T-cell (primary cell): ENCODE results near the gene MTMR4. TPM values are rescaled to one million over a fixed set of nuclear protein-coding genes. Genes with fewer than 3 reads are reported as not detected.

Experiments
- ATAC-seq, 4 experiments: fragments of 200-7000 bp in 3 of 4; fragments of 150-1000 bp in 1 of 4; cut with Tn5 transposase; replicated peaks in 1 of 4; 1 replicate in 3 of 4; 2 replicates in 1 of 4; pipeline ENCODE4 v1.10.0; 2021; ENCODE audit warnings: moderate library complexity in 3 of 4, mild to moderate bottlenecking in 2 of 4, moderate number of reproducible peaks in 1 of 4
- CTCF ChIA-PET, 2 donors: fragments of 300-600 bp; sonication (Branson Sonifier 250); formaldehyde crosslinking; loops; one replicate each; lab custom pipeline; 2022; ENCODE audit warnings: antibody characterized with exemption in 2 of 2; lab: Charles Lee
- POLR2A ChIA-PET, 2 donors: fragments of 300-600 bp; sonication (Branson Sonifier 250); formaldehyde crosslinking; loops; one replicate each; lab custom pipeline; 2022; ENCODE audit warnings: antibody characterized with exemption in 2 of 2; lab: Charles Lee
- DNase-seq, 35 experiments: peaks; one replicate each; pipeline versions ENCODE4 v3.0.0 to v3.0.0-alpha.2; 2013 to 2023
- H3K27ac ChIP-seq: one replicate; pipeline ENCODE4 v1.5.1; 2013; ENCODE audit warnings: low read length
- H3K27me3 ChIP-seq, 2 experiments: replicated peaks in 1 of 2; 1 replicate in 1 of 2; 2 replicates in 1 of 2; pipeline versions ENCODE4 v1.6.1 to v1.7.0; 2013; ENCODE audit warnings: low read length in 1 of 2, mixed read lengths in 1 of 2; ENCODE audit not compliant: control insufficient read depth in 2 of 2, insufficient read depth in 2 of 2; ENCODE audit errors: extremely low read depth in 1 of 2
- H3K36me3 ChIP-seq, 2 donors: 1 replicate in 1 of 2; 2 replicates in 1 of 2; pipeline versions ENCODE4 v1.6.1 to v1.7.0; 2013; ENCODE audit warnings: low read length in 1 of 2; ENCODE audit not compliant: control insufficient read depth in 2 of 2, insufficient read depth in 1 of 2; ENCODE audit errors: extremely low read depth in 1 of 2
- H3K4me1 ChIP-seq, 2 experiments: 1 replicate in 1 of 2; 2 replicates in 1 of 2; pipeline versions ENCODE4 v1.6.1 to v1.7.0; 2013; ENCODE audit warnings: low read length in 2 of 2, mixed read lengths in 1 of 2; ENCODE audit not compliant: insufficient read depth in 2 of 2, control insufficient read depth in 1 of 2; ENCODE audit errors: extremely low read depth in 1 of 2
- H3K4me3 ChIP-seq, 2 donors: 1 replicate in 1 of 2; 2 replicates in 1 of 2; pipeline versions ENCODE4 v1.5.1 to v1.7.0; 2013; ENCODE audit warnings: mild to moderate bottlenecking in 2 of 2, low read length in 1 of 2, moderate library complexity in 1 of 2; ENCODE audit not compliant: control insufficient read depth in 1 of 2; ENCODE audit errors: extremely low read depth in 1 of 2
- H3K9me3 ChIP-seq: 2 replicates; pipeline ENCODE4 v1.7.0; 2013
- H3K27ac Mint-ChIP-seq, 2 donors: one replicate each; pipeline ENCODE4 v1.8.0; 2020 to 2021; ENCODE audit warnings: mild to moderate bottlenecking in 2 of 2, mixed read lengths in 2 of 2
- H3K27me3 Mint-ChIP-seq, 2 donors: one replicate each; pipeline ENCODE4 v1.8.0; 2021 to 2022; ENCODE audit warnings: mixed read lengths in 2 of 2
- H3K36me3 Mint-ChIP-seq: one replicate; pipeline ENCODE4 v1.8.0; 2021; ENCODE audit warnings: mixed read lengths
- H3K4me1 Mint-ChIP-seq, 3 donors: one replicate each; pipeline ENCODE4 v1.8.0; 2020 to 2022; ENCODE audit warnings: mixed read lengths in 3 of 3, mild to moderate bottlenecking in 1 of 3
- H3K4me3 Mint-ChIP-seq, 3 donors: one replicate each; pipeline ENCODE4 v1.8.0; 2020 to 2022; ENCODE audit warnings: mild to moderate bottlenecking in 3 of 3, mixed read lengths in 3 of 3, moderate library complexity in 3 of 3
- H3K9me3 Mint-ChIP-seq, 3 donors: one replicate each; pipeline ENCODE4 v1.8.0; 2020 to 2022; ENCODE audit warnings: mixed read lengths in 3 of 3
- WGBS: methylation state at CpG from one replicate; pipeline ENCODE4 v1.1.5; 2013; ENCODE audit warnings: missing lambda C conversion rate; ENCODE audit not compliant: insufficient coverage; 5-methylcytosine and 5-hydroxymethylcytosine counted together
- total RNA-seq, 35 experiments: library from RNA in 6 of 35; stranded (reverse) in 6 of 35; fragments of 120-200 nt in 1 of 35; gene quantifications; one replicate each; pipeline versions ENCODE4 v1.2.1 to v1.2.4 and lab custom pipeline; 2013 to 2026

The MTMR4 gene
- total RNA-seq, 5 donors from 2014 or later (not counting 1 experiment from before 2014, with no cell fraction given), result 43.1 to 55.1 (median 53.1) TPM

DNA sequence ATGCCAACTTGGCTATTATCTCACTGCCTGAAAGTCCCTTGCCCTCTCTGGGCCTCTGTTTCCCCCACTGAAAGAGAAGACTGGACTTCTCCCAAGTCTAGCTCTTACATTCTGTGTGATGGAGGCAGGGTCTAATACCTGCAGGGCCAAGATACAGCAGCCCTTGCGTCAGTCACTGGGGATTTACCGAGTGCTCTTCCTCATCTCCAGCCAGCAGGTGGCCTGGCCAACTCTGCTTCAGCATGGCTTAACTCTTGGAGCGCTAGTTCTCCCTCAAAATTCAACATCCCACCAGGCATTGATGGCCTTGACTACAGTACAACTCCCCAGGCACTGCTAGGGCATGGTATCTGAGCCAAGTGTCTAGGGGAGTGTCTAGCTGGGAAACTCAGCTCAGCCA lies 19.9 kb upstream of the MTMR4 start:
- Mint-ChIP-seq H3K27ac (no peak overlapping the region), H3K4me3 (no peak overlapping the region)

DNA sequence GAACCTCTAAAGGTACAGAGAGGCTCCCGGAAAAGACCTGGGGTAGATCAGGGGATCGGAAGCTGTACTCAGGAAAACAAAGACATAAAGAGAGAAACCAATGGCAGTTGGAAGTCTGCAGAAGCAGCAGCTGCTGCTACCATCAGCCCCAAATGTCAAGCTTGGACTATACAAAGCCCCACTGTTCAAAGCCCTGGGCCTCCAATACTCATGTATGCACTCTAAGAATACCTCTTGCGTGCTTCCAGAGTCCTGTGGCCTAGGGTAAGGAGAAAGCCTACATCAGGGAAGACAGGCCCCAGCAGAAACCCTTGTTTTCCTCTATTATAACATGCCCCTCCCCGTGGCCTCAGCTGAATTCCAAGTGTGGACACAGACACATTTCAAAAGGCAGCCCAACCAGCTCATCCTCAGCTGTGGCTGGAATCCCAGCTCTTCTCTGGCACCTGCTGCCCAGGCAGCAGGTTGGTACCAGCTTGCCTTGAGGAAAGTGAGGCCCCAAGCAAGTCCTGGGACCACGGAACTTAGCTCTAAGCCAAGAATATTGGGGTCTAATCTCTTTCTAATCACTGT lies 19.3 kb upstream of the MTMR4 start:
- 90% methylated on average over 4 of the region's 5 CpGs for WGBS
- DNase-seq, result no peak
- no peaks in the 10 kb centered on the region for H3K9me3 ChIP-seq
- H3K36me3 ChIP-seq, result no peaks in the 10 kb centered on the region
- peaks cover 0 to 16% of the 10 kb centered on the region in 2 experiments for H3K4me1 ChIP-seq
- Mint-ChIP-seq H3K9me3 (no peaks in the 10 kb centered on the region), H3K36me3 (no peaks in the 10 kb centered on the region), H3K4me1 (peaks cover 0 to 5% (median 3%) of the 10 kb centered on the region in 3 donors), H3K27ac (no peak overlapping the region), H3K27me3 (peaks cover 33% of the 10 kb centered on the region in 2 donors), H3K4me3 (no peak overlapping the region)
- no peak for ATAC-seq
- POLR2A ChIA-PET, result interaction anchor here in 1 of 2 donors (0.5 to 0.6 kb wide), 2 partner anchors 9 to 10 kb away, joined by 5 to 10 read pairs; no protein-coding TSS in a partner anchor
- H3K4me3 ChIP-seq, result no peak overlapping the region
- no peak overlapping the region for H3K27ac ChIP-seq
- CTCF ChIA-PET, result interaction anchor here in 1 of 2 donors (0.6 to 0.8 kb wide), 2 partner anchors 10 to 115 kb away, joined by 3 read pairs; a partner anchor contains a TSS
- peaks cover 0 to 63% of the 10 kb centered on the region in 2 experiments for H3K27me3 ChIP-seq

More for the DNA sequence above, 19.9 kb upstream of the MTMR4 start:
- Histone ChIP-seq H3K4me1 (peaks cover 0 to 16% of the 10 kb centered on the region in 2 experiments), H3K9me3 (no peaks in the 10 kb centered on the region), H3K27ac (no peak overlapping the region), H3K4me3 (no peak overlapping the region), H3K27me3 (peaks cover 0 to 65% of the 10 kb centered on the region in 2 experiments), H3K36me3 (no peaks in the 10 kb centered on the region)
- DNase-seq (no peak), ATAC-seq (no peak)
- peaks cover 27 to 32% of the 10 kb centered on the region in 2 donors for H3K27me3 Mint-ChIP-seq
- no peaks in the 10 kb centered on the region for H3K9me3 Mint-ChIP-seq
- H3K36me3 Mint-ChIP-seq, result no peaks in the 10 kb centered on the region
- WGBS, result 100% methylated on average over 2 of the region's 3 CpGs
- POLR2A ChIA-PET, result interaction anchor here (0.5 kb wide), 2 partner anchors 11 to 105 kb away, joined by 5 to 11 read pairs; no protein-coding TSS in a partner anchor
- peaks cover 0 to 5% (median 3%) of the 10 kb centered on the region in 3 donors for H3K4me1 Mint-ChIP-seq
- CTCF ChIA-PET, result interaction anchor here in 1 of 2 donors (0.8 kb wide), 1 partner anchor 9 kb away, joined by 3 read pairs; a partner anchor contains a TSS

DNA sequence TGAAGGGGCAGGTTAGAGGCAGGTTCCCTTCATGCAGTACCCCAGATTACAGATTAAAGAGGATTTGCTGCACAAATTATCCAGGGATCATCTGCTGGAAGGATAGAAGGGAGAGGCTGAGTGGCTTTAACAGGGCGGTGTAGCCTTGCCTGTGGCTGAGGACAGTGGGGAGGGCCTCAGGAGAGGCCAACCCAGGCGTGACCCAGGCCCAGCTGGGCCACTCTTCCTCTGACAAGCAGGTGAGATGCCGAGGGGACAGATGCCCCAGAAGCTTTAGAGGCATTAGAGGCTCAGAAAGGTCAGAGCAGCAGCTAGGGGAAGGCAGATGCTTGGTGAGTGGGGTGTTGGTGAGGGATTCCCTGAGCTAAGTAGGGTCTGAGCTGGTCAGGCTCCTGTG lies 18.1 kb upstream of the MTMR4 start:
- CTCF ChIA-PET, result interaction anchor here (0.5 to 0.9 kb wide), 2 partner anchors 45 to 976 kb away, joined by 3 to 7 read pairs; partner anchors contain the start of gene HSF5 (in 1 of the 2)
- H3K36me3 ChIP-seq, result no peaks in the 10 kb centered on the region
- no peaks in the 10 kb centered on the region for H3K36me3 Mint-ChIP-seq
- H3K9me3 Mint-ChIP-seq, result no peaks in the 10 kb centered on the region
- H3K27ac ChIP-seq, result no peak overlapping the region
- WGBS, result 61% methylated on average over 3 of the region's 3 CpGs
- no peak for ATAC-seq
- H3K4me1 Mint-ChIP-seq, result peaks cover 0 to 5% (median 3%) of the 10 kb centered on the region in 3 donors
- no peak overlapping the region for H3K27ac Mint-ChIP-seq
- DNase-seq, result no peak
- peaks cover 0 to 16% of the 10 kb centered on the region in 2 experiments for H3K4me1 ChIP-seq
- H3K27me3 Mint-ChIP-seq, result peaks cover 33% of the 10 kb centered on the region in 2 donors
- POLR2A ChIA-PET, result interaction anchor here in 1 of 2 donors (0.5 kb wide), 1 partner anchor 124 kb away, joined by 5 read pairs; no protein-coding TSS in a partner anchor
- H3K9me3 ChIP-seq, result no peaks in the 10 kb centered on the region
- peak overlapping the region; percentile 54 to 62 (median 58) for H3K4me3 Mint-ChIP-seq
- H3K27me3 ChIP-seq, result peaks cover 0 to 63% of the 10 kb centered on the region in 2 experiments
- peak overlapping the region; percentile 32 to 56 for H3K4me3 ChIP-seq

DNA sequence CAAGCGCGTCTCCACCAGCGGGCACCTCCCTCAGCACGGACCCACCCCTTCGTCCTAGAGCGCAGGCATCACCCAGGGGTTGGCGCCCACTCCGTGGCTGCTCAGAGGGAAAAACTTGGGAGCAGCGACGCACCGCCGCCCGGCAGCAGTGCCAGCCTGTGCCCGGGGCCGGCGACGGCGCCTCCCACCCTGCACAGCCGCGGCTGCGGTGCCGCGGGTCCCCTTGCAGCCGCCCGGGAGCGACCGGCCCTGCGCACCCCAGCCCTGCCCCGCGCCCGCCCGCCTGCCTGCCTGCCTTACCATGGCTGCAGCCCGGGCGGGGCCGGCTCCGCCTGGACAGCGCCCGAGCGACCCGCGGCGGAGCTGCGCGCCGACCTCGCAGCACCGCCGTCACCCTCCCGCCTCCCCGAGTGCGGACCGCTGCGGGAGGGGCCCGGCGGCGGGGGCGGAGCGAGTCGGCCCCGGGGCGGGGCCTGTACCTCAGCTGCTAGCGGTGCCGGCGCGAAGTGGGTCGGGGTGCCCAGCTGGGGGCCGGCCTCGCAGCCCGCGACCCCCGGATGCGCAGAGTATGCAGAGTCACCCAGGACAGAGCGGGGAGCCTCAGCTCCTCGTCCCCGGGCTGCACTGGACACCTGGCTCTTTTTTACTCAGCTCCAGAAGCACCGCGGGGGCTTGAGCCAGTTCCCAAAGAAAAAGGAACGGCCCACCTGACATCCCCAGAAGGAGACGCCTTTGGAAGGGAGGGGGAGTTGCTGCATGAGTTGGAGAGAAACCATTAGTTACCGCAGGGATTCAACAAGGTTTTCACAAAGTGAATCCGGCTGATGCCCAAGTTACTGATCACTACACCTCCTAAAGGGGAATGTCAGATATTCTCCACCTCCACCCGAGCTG lies 17.5 kb upstream of the MTMR4 start:
- Histone ChIP-seq H3K36me3 (no peaks in the 10 kb centered on the region), H3K9me3 (no peaks in the 10 kb centered on the region), H3K4me3 (peak overlapping the region; percentile 42 to 56), H3K27ac (no peak overlapping the region), H3K4me1 (peaks cover 0 to 16% of the 10 kb centered on the region in 2 experiments), H3K27me3 (peaks cover 0 to 68% of the 10 kb centered on the region in 2 experiments)
- ChIA-PET POLR2A (interaction anchor here in 1 of 2 donors (0.5 kb wide), 1 partner anchor 124 kb away, joined by 5 read pairs; no protein-coding TSS in a partner anchor), CTCF (interaction anchor here in 1 of 2 donors (0.6 to 0.9 kb wide), 2 partner anchors 44 to 251 kb away, joined by 3 read pairs; partner anchors contain the start of gene HSF5)
- peak; percentile 93 to 98 (median 94) for ATAC-seq
- H3K9me3 Mint-ChIP-seq, result no peaks in the 10 kb centered on the region
- peaks cover 0 to 5% (median 3%) of the 10 kb centered on the region in 3 donors for H3K4me1 Mint-ChIP-seq
- peak overlapping the region; percentile 54 to 62 (median 61) for H3K4me3 Mint-ChIP-seq
- peak overlapping the region in 1 of 2 donors; percentile 31 for H3K27ac Mint-ChIP-seq
- WGBS, result under 1% methylated on average over 77 of the region's 82 CpGs
- H3K36me3 Mint-ChIP-seq, result no peaks in the 10 kb centered on the region
- peaks cover 33% of the 10 kb centered on the region in 2 donors for H3K27me3 Mint-ChIP-seq
- peak in 33 of 35 experiments; percentile 7 to 77 (median 46) for DNase-seq

DNA sequence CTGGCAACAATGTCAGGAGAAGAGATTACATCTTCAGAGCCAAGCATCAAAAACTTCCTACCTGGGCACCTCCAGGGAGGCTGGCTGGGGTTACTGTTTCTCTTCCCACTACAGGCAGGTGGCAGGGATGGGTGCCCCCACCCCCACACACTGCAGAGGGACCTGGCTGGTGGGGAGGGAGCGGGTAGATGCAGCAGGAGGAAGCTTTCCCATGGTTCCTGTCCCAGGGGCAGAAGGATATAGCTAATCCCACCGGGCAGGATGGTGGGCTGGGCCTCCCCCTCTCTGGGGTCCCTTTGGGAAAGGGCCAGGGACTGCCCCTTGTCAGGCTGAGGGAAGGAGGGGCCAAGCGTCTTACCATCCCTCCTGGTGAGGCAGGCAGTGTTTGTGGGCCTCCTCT lies 16.7 kb upstream of the MTMR4 start:
- Histone ChIP-seq H3K27ac (no peak overlapping the region), H3K4me1 (peaks cover 0 to 16% of the 10 kb centered on the region in 2 experiments), H3K27me3 (peaks cover 0 to 62% of the 10 kb centered on the region in 2 experiments), H3K4me3 (peak overlapping the region in 1 of 2 donors; percentile 42), H3K36me3 (no peaks in the 10 kb centered on the region), H3K9me3 (no peaks in the 10 kb centered on the region)
- DNase-seq, result no peak
- peaks cover 32% of the 10 kb centered on the region in 2 donors for H3K27me3 Mint-ChIP-seq
- peak overlapping the region; percentile 51 to 61 (median 54) for H3K4me3 Mint-ChIP-seq
- no peaks in the 10 kb centered on the region for H3K36me3 Mint-ChIP-seq
- ChIA-PET POLR2A (no interaction called here), CTCF (no interaction called here)
- ATAC-seq, result peak in 1 of 4 experiments; percentile 2
- peaks cover 0 to 5% (median 3%) of the 10 kb centered on the region in 3 donors for H3K4me1 Mint-ChIP-seq
- no peaks in the 10 kb centered on the region for H3K9me3 Mint-ChIP-seq
- WGBS, result 43% methylated on average over 1 of the region's 3 CpGs
- no peak overlapping the region for H3K27ac Mint-ChIP-seq
